ENCODE data around the gene DMAC2.

DMAC2 gene

DNA sequence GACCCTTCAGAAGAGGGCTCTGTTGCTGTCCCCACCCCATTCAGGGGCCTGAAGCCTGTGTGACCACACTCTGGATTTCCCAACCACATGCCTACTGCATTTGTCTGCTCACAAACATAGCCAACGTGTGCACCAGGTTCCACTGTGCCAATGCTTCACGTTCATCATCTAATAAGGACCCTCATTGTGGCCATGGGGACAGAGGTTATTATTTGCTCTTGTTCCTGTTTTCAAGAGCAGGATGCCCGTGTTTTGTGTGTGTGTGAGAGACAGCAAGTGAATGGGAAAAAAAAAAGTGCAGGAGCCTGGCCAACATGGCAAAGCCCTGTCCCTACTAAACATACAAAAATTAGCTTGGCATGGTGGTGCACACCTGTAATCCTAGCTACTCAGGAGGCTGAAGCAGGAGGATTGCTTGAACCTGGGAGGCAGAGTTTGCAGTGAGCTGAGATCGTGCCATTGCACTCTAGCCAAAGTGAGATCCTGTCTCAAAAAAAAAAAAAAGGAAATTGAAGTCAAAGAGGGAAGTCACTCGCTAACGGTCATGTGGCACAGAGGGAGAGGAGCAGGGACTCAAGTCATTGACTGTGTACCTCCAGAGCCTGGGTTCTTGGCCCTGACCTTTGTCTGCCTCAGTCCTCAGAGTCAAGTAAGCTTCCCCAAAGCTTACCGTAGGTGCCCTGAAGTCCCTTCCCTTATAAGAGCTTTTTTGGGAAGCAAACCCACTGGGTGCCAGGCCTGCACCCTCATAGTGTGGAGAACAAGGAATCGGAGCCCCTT is 19.4 kb downstream of the DMAC2 start:
- H3K4me2 ChIP-seq (ENCODE audit: low read length) = no peak overlapping the region
- H2BK120ac ChIP-seq (ENCODE audit: low read depth, low read length) = no peak overlapping the region
- no peaks in the 10 kb centered on the region for H3K27me3 ChIP-seq (ENCODE audit: insufficient read depth, low read length, poor library complexity)
- no peak overlapping the region for H3K4ac ChIP-seq (ENCODE audit: low read depth, low read length)
- no peaks in the 10 kb centered on the region for H3K36me3 ChIP-seq (ENCODE audit: control insufficient read depth, insufficient read depth, low read length)
- no peak for DNase-seq
- H3K27ac ChIP-seq (ENCODE audit: low read depth, low read length) = no peak overlapping the region
- no CpG with 5 or more reads among the region's 8 CpGs for WGBS (ENCODE audit: extremely low coverage, insufficient coverage, low lambda C conversion rate)
- H3K4me3 ChIP-seq (ENCODE audit: low read length) = no peak overlapping the region
- H3K18ac ChIP-seq (ENCODE audit: low read length) = no peak overlapping the region
- H3K56ac ChIP-seq (ENCODE audit: low read length) = no peak overlapping the region
- no peaks in the 10 kb centered on the region for H3K79me2 ChIP-seq (ENCODE audit: control insufficient read depth, insufficient read depth, low read length)
- no peak overlapping the region for H3K23ac ChIP-seq (ENCODE audit: low read length)
- H3K79me1 ChIP-seq (ENCODE audit: low read length) = no peaks in the 10 kb centered on the region
- H2BK15ac ChIP-seq (replicated peaks; ENCODE audit: low read depth) = no peak overlapping the region
- no peak overlapping the region for H2AK5ac ChIP-seq (ENCODE audit: low read length)
- no peak overlapping the region for H4K8ac ChIP-seq (ENCODE audit: low read depth, low read length)
- no peak overlapping the region for H2BK5ac ChIP-seq (ENCODE audit: low read length)
- no peaks in the 10 kb centered on the region for H3K4me1 ChIP-seq (ENCODE audit: control insufficient read depth, low read depth, low read length)
- H3K9ac ChIP-seq (ENCODE audit: low read length) = no peak overlapping the region
- H4K5ac ChIP-seq (ENCODE audit: low read length) = no peak overlapping the region

GRCh38 chr19:41416194-41416674 is 23.5 kb downstream of the DMAC2 start:
- no peak for DNase-seq
- Histone ChIP-seq H2BK5ac (ENCODE audit: low read length) (no peak overlapping the region), H2BK15ac (replicated peaks; ENCODE audit: low read depth) (no peak overlapping the region), H3K4me2 (ENCODE audit: low read length) (no peak overlapping the region), H3K36me3 (ENCODE audit: control insufficient read depth, insufficient read depth, low read length) (no peaks in the 10 kb centered on the region), H3K4me3 (ENCODE audit: low read length) (no peak overlapping the region), H4K5ac (ENCODE audit: low read length) (no peak overlapping the region), H3K4me1 (ENCODE audit: control insufficient read depth, low read depth, low read length) (no peaks in the 10 kb centered on the region), H3K27ac (ENCODE audit: low read depth, low read length) (no peak overlapping the region), H3K9ac (ENCODE audit: low read length) (no peak overlapping the region), H3K4ac (ENCODE audit: low read depth, low read length) (no peak overlapping the region), H3K27me3 (ENCODE audit: insufficient read depth, low read length, poor library complexity) (no peaks in the 10 kb centered on the region), H3K18ac (ENCODE audit: low read length) (no peak overlapping the region), H3K23ac (ENCODE audit: low read length) (no peak overlapping the region), H3K56ac (ENCODE audit: low read length) (no peak overlapping the region), H2BK120ac (ENCODE audit: low read depth, low read length) (no peak overlapping the region), H4K8ac (ENCODE audit: low read depth, low read length) (no peak overlapping the region), H3K79me2 (ENCODE audit: control insufficient read depth, insufficient read depth, low read length) (no peaks in the 10 kb centered on the region), H3K79me1 (ENCODE audit: low read length) (no peaks in the 10 kb centered on the region), H2AK5ac (ENCODE audit: low read length) (no peak overlapping the region)
- no CpG with 5 or more reads among the region's 12 CpGs for WGBS (ENCODE audit: extremely low coverage, insufficient coverage, low lambda C conversion rate)

GRCh38 chr19:41415154-41415571 is 24.5 kb downstream of the DMAC2 start:
- Histone ChIP-seq H2BK15ac (replicated peaks; ENCODE audit: low read depth) (no peak overlapping the region), H3K36me3 (ENCODE audit: control insufficient read depth, insufficient read depth, low read length) (no peaks in the 10 kb centered on the region), H3K18ac (ENCODE audit: low read length) (no peak overlapping the region), H2BK120ac (ENCODE audit: low read depth, low read length) (no peak overlapping the region), H3K27me3 (ENCODE audit: insufficient read depth, low read length, poor library complexity) (no peaks in the 10 kb centered on the region), H3K27ac (ENCODE audit: low read depth, low read length) (no peak overlapping the region), H3K23ac (ENCODE audit: low read length) (no peak overlapping the region), H3K9ac (ENCODE audit: low read length) (no peak overlapping the region), H3K4ac (ENCODE audit: low read depth, low read length) (no peak overlapping the region), H3K79me1 (ENCODE audit: low read length) (no peaks in the 10 kb centered on the region), H3K4me2 (ENCODE audit: low read length) (no peak overlapping the region), H2BK5ac (ENCODE audit: low read length) (no peak overlapping the region), H4K5ac (ENCODE audit: low read length) (no peak overlapping the region), H3K56ac (ENCODE audit: low read length) (no peak overlapping the region), H3K4me3 (ENCODE audit: low read length) (no peak overlapping the region), H4K8ac (ENCODE audit: low read depth, low read length) (no peak overlapping the region), H2AK5ac (ENCODE audit: low read length) (no peak overlapping the region), H3K4me1 (ENCODE audit: control insufficient read depth, low read depth, low read length) (no peaks in the 10 kb centered on the region), H3K79me2 (ENCODE audit: control insufficient read depth, insufficient read depth, low read length) (no peaks in the 10 kb centered on the region)
- DNase-seq = no peak
- no CpG with 5 or more reads among the region's 9 CpGs for WGBS (ENCODE audit: extremely low coverage, insufficient coverage, low lambda C conversion rate)

- Histone ChIP-seq H3K23ac (ENCODE audit: low read length) (no peak overlapping the region), H3K9ac (ENCODE audit: low read length) (no peak overlapping the region), H2AK5ac (ENCODE audit: low read length) (no peak overlapping the region), H3K18ac (ENCODE audit: low read length) (no peak overlapping the region), H2BK15ac (replicated peaks; ENCODE audit: low read depth) (no peak overlapping the region), H3K27ac (ENCODE audit: low read depth, low read length) (no peak overlapping the region), H3K79me2 (ENCODE audit: control insufficient read depth, insufficient read depth, low read length) (no peaks in the 10 kb centered on the region), H3K79me1 (ENCODE audit: low read length) (no peaks in the 10 kb centered on the region), H3K4me1 (ENCODE audit: control insufficient read depth, low read depth, low read length) (no peaks in the 10 kb centered on the region), H3K4me2 (ENCODE audit: low read length) (no peak overlapping the region), H4K5ac (ENCODE audit: low read length) (no peak overlapping the region), H3K4ac (ENCODE audit: low read depth, low read length) (no peak overlapping the region), H3K36me3 (ENCODE audit: control insufficient read depth, insufficient read depth, low read length) (no peaks in the 10 kb centered on the region), H4K8ac (ENCODE audit: low read depth, low read length) (no peak overlapping the region), H3K4me3 (ENCODE audit: low read length) (no peak overlapping the region), H3K27me3 (ENCODE audit: insufficient read depth, low read length, poor library complexity) (no peaks in the 10 kb centered on the region), H3K56ac (ENCODE audit: low read length) (no peak overlapping the region), H2BK5ac (ENCODE audit: low read length) (no peak overlapping the region), H2BK120ac (ENCODE audit: low read depth, low read length) (no peak overlapping the region)
- DNase-seq = no peak
- no CpG with 5 or more reads among the region's 9 CpGs for WGBS (ENCODE audit: extremely low coverage, insufficient coverage, low lambda C conversion rate)
These were observed 25.3 kb downstream of the DMAC2 start for GRCh38 chr19:41414461-41414860.

DNA sequence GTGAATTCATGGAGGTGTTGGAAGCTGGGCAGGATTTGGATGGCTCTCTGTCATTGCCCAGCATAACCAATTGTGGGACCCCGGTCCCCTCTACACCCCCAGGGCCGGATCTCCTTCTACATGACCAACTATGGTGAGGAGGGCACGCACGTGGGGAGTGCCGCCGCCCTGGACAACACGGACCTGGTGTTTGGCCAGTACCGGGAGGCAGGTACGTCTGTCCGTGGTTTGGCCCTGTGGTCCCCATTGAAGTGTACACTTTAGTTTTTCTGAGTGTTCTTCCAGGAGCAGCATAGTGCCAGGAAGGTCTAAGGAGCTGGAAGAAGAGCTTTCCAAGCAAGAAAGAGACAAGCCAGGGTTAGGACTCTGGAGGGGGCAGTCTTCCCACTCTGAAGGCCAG is 25.8 kb downstream of the DMAC2 start:
- H3K4ac ChIP-seq (ENCODE audit: low read depth, low read length) = no peak overlapping the region
- H3K79me1 ChIP-seq (ENCODE audit: low read length) = no peaks in the 10 kb centered on the region
- H3K4me1 ChIP-seq (ENCODE audit: control insufficient read depth, low read depth, low read length) = no peaks in the 10 kb centered on the region
- no peak overlapping the region for H2BK15ac ChIP-seq (replicated peaks; ENCODE audit: low read depth)
- no peak overlapping the region for H2BK120ac ChIP-seq (ENCODE audit: low read depth, low read length)
- no peak overlapping the region for H4K8ac ChIP-seq (ENCODE audit: low read depth, low read length)
- H2AK5ac ChIP-seq (ENCODE audit: low read length) = no peak overlapping the region
- no peak overlapping the region for H3K56ac ChIP-seq (ENCODE audit: low read length)
- H2BK5ac ChIP-seq (ENCODE audit: low read length) = no peak overlapping the region
- H3K4me3 ChIP-seq (ENCODE audit: low read length) = no peak overlapping the region
- no peak for DNase-seq
- H3K36me3 ChIP-seq (ENCODE audit: control insufficient read depth, insufficient read depth, low read length) = no peaks in the 10 kb centered on the region
- no peak overlapping the region for H3K27ac ChIP-seq (ENCODE audit: low read depth, low read length)
- no peak overlapping the region for H3K4me2 ChIP-seq (ENCODE audit: low read length)
- no peaks in the 10 kb centered on the region for H3K79me2 ChIP-seq (ENCODE audit: control insufficient read depth, insufficient read depth, low read length)
- H3K18ac ChIP-seq (ENCODE audit: low read length) = no peak overlapping the region
- no peak overlapping the region for H3K23ac ChIP-seq (ENCODE audit: low read length)
- H3K27me3 ChIP-seq (ENCODE audit: insufficient read depth, low read length, poor library complexity) = no peaks in the 10 kb centered on the region
- H3K9ac ChIP-seq (ENCODE audit: low read length) = no peak overlapping the region
- WGBS (ENCODE audit: extremely low coverage, insufficient coverage, low lambda C conversion rate) = no CpG with 5 or more reads among the region's 10 CpGs
- H4K5ac ChIP-seq (ENCODE audit: low read length) = no peak overlapping the region

DNA sequence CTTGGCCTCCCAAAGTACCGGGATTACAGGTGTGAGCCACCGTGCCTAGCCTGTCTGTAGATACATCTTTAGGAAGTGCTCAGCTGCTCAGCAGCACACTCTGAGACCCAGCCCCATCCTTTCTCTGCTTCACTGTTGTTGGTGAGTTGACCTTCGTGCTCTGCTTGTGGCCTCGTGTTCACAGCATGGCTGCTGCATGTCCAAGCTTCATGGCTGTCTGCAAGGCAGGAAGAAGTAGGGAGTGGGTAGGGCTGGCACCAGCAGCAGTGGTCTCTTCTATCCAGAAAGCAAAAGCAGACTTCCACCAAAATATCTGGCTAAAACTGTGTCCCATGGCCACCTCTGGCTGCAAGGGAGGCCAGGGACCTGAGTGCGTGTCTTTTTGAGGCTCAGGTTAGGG is 26.8 kb downstream of the DMAC2 start:
- no peak overlapping the region for H3K4me2 ChIP-seq (ENCODE audit: low read length)
- H3K27ac ChIP-seq (ENCODE audit: low read depth, low read length) = no peak overlapping the region
- no peak overlapping the region for H4K5ac ChIP-seq (ENCODE audit: low read length)
- no CpG with 5 or more reads among the region's 5 CpGs for WGBS (ENCODE audit: extremely low coverage, insufficient coverage, low lambda C conversion rate)
- no peak overlapping the region for H2BK15ac ChIP-seq (replicated peaks; ENCODE audit: low read depth)
- H3K56ac ChIP-seq (ENCODE audit: low read length) = no peak overlapping the region
- H3K4me3 ChIP-seq (ENCODE audit: low read length) = no peak overlapping the region
- no peaks in the 10 kb centered on the region for H3K27me3 ChIP-seq (ENCODE audit: insufficient read depth, low read length, poor library complexity)
- DNase-seq = no peak
- no peaks in the 10 kb centered on the region for H3K4me1 ChIP-seq (ENCODE audit: control insufficient read depth, low read depth, low read length)
- no peak overlapping the region for H3K9ac ChIP-seq (ENCODE audit: low read length)
- no peaks in the 10 kb centered on the region for H3K36me3 ChIP-seq (ENCODE audit: control insufficient read depth, insufficient read depth, low read length)
- no peak overlapping the region for H3K23ac ChIP-seq (ENCODE audit: low read length)
- H2AK5ac ChIP-seq (ENCODE audit: low read length) = no peak overlapping the region
- H2BK120ac ChIP-seq (ENCODE audit: low read depth, low read length) = no peak overlapping the region
- H4K8ac ChIP-seq (ENCODE audit: low read depth, low read length) = no peak overlapping the region
- no peak overlapping the region for H2BK5ac ChIP-seq (ENCODE audit: low read length)
- H3K4ac ChIP-seq (ENCODE audit: low read depth, low read length) = no peak overlapping the region
- no peak overlapping the region for H3K18ac ChIP-seq (ENCODE audit: low read length)
- H3K79me2 ChIP-seq (ENCODE audit: control insufficient read depth, insufficient read depth, low read length) = no peaks in the 10 kb centered on the region
- no peaks in the 10 kb centered on the region for H3K79me1 ChIP-seq (ENCODE audit: low read length)
